ENCODE data around the gene EOLA1. TPM values are rescaled to one million over a fixed set of nuclear protein-coding genes. Genes with fewer than 3 reads are reported as not detected.

The EOLA1 gene
- polyA plus RNA-seq, 1 donor = 21.4 TPM

Other genes starting within 250 kb of the EOLA1 start
- gene IDS, start 35.7 kb upstream of the EOLA1 start, polyA plus RNA-seq (ENCODE audit: insufficient read length) = 27.2 TPM
- gene HSFX3, start 8.9 kb downstream of the EOLA1 start, polyA plus RNA-seq (ENCODE audit: insufficient read length) = 1.1 TPM
- not detected for gene MAGEA9B, start 46.4 kb downstream of the EOLA1 start, polyA plus RNA-seq (ENCODE audit: insufficient read length)
- gene HSFX2, start 54.3 kb downstream of the EOLA1 start, polyA plus RNA-seq (ENCODE audit: insufficient read length) = 0.18 TPM
- gene TMEM185A, start 90.8 kb downstream of the EOLA1 start, polyA plus RNA-seq (ENCODE audit: insufficient read length) = 28.0 TPM
- not detected for gene MAGEA11, start 171.0 kb downstream of the EOLA1 start, polyA plus RNA-seq (ENCODE audit: insufficient read length)
- gene HSFX1, start 233.1 kb downstream of the EOLA1 start, polyA plus RNA-seq (ENCODE audit: insufficient read length) = 2.6 TPM
- not detected for gene MAGEA9, start 240.9 kb downstream of the EOLA1 start, polyA plus RNA-seq (ENCODE audit: insufficient read length)

Measured in forelimb muscle (tissue), 1 donor.